Hindlimb muscle (tissue), 1 donor: ENCODE results near the gene GTF2H4. TPM values are rescaled to one million over a fixed set of nuclear protein-coding genes. Genes with fewer than 3 reads are reported as not detected.

ENCODE experiments used
- DNase-seq: peaks from one replicate; pipeline ENCODE4 v3.0.0-alpha.2; 2013
- polyA plus RNA-seq: library from polyadenylated mRNA; unstranded; fragments of 120-200 nt; gene quantifications from one replicate; pipeline ENCODE4 v1.2.1, GENCODE V29; 2013; ENCODE audit not compliant: insufficient read length

Gene GTF2H4
- polyA plus RNA-seq, 1 donor: 19.9 TPM

DNA sequence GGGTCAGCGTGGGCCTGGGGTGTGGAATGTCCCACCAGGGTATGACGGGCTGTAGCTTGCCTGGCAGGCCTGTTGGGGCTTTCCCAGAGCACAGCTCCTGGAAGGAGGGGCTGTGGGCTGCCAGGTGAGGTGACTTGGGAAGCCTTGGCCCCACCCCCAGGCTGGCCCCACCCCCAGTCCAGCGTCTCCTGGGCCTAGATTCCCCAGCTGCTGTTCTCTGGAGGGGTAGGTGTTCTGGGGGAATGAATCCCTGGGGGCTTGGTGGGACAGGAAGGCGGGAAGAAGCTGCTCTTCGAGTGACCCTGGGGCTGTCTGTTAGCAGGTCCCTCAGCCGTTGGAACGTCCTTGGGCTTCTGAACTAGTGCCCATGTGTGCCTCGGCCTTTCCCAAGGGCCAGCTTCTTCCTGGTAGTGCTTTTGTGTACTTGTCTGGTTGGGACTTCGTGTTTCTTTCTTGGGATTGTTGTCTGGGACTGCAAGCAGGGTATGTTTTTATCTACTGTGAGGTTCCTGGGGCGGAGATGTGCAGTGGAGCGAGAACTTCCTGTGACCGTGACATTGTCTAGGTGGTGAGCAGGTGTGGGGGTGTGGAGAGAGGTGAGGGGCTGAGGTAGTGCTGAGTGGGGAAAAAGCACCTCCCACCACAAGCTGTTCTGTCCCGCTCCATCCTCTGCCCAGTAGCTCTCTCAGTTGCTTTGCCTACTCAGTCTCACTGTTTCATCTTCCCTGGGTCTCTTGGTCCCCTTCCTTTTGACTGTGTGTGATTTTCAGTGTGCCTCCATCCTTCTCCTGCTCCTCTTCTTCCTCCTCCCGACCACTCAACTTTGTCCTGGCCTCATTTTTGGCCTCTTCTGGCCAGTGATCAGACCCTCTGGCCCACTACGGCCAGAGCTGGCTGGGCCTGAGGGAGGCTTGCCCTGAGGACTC, 25.0 kb upstream of the GTF2H4 start:
- no peak for DNase-seq

DNA sequence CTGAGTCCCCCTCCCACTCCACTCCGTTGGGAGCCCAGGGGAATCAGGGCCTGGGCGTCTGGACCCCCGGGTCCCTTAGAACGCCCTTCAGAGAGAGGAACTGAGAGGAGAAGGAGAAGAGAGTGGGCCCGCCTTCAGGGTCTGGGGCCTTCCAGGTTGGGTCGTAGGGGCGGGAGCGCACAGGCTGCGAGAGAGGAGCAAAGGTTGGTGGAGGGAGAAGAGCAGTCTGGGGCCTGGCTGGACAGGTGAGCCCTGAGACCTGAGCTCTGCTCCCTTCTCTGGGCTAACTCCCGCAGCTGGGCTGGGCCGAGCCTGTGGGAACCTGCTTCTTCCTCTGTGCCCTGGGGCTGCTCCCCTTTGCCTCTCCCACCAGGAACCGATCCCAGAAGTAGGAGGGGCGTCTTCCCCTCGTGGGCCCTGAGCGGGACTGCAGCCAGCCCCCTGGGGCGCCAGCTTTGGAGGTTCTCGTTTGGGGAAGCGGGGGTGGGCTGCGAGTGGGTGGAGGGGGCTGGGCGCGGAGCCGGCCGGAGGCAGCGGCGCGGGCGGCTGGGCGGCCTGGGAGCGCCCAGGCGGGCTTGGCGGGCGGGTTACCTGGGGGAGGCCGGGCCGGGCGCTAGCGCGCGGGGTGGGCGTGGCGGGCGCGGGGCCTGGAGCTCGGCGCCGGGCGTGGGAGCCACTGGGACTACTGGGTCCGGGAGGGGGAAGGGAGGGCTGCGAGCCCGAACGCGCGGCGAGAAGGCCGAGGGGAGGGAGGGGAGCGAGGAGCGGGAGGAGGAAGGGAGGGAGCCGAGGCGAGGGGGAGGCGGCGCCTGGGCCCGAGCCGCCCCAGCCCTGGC, 24.1 kb upstream of the GTF2H4 start, which contains the start of gene DDR1:
Gene DDR1 (plus strand): TSS at position 835 of the 836 bp plus-strand sequence. CDS start 4,211 bp downstream, outside the sequence.
- peak; percentile 88 for DNase-seq

DNA sequence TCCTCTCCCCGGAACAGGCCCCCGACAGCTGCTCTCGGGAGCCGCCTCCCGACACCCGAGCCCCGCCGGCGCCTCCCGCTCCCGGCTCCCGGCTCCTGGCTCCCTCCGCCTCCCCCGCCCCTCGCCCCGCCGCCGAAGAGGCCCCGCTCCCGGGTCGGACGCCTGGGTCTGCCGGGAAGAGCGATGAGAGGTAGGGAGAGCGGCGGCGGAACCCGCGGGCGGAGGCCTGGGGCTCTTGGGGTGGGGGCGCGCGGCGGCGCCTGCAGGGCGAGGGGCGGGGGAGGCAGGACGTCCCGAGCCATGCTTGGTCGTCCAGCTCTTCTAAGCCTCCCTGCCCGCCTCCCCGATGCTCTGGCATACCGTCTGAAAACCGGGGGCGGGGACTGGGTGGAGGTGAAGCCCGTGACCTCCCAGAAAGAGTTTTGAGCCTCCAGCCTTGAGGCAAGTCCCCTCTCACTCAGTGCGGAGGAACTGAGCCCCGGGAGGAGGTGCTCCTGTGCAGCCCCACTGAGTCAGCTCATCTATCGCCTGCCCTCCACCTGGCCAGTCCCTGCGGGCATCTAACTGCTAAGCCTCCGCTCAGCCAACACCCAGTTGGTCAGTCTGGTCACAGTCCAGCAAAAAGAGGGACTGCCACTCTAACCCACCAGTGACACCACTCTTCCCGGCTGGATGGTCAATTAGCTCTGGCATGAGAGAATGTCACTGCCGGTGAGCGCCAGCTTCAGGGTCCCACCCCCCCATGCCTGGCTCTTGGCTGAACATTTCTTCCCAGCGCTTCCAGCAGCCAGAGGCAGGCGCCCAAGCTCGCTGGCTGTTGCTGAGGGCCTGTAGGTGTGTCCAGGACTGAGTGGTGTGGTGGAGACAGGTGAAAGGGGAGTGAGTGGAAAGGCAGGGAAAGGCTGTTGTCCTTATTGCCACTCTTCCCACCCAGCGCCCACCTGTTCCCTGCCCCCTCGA, 23.2 kb upstream of the GTF2H4 start:
- DNase-seq: peak; percentile 36

DNA sequence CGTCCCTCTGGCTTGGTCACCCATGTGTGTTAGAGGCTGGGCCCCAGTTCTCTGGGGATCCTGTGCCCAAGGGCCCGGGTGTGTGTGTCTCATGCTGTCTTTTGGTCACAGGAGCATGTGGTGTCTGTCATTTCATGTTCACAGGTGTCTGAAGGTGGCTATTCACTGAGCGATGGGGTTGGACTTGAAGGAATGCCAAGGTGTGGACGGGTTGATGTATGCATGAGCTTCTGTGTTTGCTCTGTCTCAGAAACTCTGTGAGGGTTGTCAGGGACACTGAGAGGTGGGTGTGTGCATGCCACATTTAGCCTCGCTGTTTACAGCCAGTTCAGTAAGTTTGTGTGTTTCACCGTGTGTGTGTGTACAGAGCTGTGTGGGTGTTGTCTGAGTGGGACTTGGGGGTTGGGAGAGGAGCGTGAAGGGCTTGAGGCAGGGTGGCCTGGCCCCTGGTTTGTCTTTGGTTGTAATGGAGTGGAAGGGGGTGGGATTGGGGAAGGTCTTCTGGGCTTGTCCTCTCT, 22.5 kb upstream of the GTF2H4 start:
- no peak for DNase-seq

DNA sequence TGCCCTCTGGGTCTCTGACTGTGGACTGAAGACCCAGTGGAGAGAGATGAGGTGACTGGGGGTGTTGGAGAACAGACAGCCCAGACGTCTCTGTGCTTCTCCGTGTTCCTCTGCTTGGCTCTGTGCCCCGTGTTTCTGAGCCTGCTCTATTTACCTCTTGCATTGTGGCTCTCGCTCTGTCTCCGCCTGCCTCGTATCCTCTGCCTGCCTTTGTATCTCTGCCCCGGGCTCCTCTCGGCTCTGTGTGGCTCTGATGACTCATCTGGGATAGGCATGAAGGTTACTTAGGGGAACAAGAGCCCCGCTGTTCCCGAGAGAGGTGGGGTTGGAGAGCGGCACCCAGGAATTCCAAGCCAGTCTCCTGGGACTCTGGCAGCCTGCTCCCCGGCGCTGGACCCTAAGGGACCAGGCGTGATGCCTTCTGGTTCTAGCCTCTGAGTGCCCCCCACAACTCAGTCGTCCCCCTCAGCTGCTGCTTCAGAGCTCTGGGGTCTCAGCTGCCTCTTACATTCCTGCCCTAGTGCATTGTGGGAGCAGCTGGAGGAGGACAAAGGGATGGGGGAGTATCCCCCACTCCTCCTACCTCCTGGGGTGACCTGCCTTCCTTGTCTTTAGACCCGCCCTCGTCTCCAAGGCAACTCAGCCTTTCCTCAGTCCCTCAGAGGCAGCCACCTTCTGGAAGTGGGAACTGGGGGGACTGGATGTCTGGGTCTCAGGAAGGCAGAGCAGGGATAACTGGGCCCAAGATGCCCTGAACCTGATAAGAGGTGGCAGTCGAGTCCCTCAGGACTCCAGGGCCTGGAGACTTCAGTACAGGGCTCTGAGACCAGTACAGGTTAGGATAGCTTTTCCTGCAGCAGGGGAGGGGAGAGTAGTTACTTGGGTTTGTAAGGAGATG, 21.8 kb upstream of the GTF2H4 start:
- peak; percentile 46 for DNase-seq

DNA sequence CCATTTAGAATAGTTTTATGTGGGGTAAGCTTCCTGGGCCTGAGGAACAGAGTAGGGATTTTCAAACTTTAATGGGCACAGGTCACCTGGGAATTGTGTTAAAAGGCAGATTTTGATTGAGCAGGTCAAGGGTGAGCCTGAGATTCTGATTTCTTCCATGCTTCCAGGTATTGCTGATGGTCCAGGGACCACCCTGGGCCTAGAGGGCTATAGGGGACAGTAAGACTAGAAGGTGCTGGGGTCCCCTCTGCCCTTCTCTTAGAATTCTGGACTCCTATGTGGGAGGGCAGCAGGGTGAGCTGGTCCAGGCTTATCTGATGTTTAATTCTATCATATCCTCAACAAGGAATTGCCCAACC, 21.1 kb upstream of the GTF2H4 start:
- DNase-seq: no peak

DNA sequence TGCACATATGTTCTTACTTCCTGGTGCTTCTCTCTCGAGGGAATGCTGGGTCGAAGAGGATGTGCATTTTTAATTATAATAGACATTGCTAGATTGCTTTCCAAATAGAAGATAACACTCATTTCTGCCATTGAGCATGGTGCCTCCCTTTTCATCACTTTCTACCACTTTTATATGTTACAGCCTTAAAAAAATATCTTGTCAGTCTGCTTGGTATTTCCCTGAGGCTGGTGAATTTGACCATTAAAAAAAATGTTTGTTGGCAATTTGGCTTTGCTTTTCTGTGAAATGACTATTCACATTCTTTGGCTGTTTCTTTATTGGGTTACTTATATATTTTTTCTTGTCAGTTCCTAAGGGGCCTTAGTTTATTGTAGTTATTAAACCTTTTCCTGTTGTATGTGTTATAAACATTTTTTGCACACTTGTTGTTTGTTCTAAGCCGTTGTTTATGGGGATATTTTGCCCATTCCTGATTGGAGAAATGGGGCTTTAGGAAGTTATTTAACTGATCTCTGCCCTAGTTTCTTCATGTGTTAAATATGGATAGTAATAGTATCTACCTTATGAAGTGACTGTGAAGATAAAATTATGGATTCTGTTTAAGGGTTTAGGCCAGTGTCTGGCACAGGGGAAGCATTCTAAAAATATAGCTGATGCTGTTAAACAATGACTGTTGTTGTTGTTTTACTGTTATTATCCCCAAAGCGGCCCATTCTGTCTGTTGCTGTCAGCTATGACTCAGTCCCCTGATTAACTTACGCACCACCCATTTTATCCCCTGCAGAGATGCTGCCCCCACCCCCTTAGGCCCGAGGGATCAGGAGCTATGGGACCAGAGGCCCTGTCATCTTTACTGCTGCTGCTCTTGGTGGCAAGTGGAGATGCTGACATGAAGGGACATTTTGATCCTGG, 19.8 kb upstream of the GTF2H4 start:
- DNase-seq: no peak

DNA sequence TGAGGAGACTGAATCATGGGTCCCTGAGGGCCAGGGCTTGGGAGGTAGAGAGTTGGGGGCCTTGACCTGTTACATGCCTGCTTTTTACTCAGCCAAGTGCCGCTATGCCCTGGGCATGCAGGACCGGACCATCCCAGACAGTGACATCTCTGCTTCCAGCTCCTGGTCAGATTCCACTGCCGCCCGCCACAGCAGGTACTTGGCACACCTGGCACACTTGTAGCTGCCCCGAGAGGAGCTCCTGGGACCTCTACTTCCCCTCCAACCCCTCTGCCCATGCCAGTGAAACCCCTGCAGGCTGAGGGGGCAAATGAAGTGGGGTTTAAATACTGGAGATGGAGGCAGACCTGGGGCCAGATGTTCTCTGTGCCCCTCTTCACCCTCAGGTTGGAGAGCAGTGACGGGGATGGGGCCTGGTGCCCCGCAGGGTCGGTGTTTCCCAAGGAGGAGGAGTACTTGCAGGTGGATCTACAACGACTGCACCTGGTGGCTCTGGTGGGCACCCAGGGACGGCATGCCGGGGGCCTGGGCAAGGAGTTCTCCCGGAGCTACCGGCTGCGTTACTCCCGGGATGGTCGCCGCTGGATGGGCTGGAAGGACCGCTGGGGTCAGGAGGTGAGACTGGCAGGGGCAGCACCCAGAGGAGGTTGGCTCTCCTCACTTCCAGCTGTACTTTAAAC, 19.1 kb upstream of the GTF2H4 start:
- DNase-seq: no peak

DNA sequence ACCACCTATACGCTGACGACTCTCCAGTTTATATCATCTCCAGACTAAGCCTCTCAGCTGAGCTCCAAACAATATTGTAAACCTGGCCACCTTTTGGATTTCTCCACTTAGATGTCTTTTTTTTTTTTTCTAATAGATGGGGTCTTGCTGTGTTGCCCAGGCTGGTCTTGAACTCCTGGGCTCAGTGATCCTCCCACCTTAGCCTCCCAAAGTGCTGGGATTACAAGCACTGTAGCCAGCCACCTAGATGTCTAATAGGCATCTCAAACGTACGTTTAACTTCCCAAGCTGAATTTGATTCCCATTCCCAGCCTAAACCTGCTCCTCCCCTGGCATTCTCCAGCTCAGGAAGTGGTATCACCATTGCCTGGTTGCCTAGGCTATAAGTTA, 18.5 kb upstream of the GTF2H4 start:
- DNase-seq: no peak

DNA sequence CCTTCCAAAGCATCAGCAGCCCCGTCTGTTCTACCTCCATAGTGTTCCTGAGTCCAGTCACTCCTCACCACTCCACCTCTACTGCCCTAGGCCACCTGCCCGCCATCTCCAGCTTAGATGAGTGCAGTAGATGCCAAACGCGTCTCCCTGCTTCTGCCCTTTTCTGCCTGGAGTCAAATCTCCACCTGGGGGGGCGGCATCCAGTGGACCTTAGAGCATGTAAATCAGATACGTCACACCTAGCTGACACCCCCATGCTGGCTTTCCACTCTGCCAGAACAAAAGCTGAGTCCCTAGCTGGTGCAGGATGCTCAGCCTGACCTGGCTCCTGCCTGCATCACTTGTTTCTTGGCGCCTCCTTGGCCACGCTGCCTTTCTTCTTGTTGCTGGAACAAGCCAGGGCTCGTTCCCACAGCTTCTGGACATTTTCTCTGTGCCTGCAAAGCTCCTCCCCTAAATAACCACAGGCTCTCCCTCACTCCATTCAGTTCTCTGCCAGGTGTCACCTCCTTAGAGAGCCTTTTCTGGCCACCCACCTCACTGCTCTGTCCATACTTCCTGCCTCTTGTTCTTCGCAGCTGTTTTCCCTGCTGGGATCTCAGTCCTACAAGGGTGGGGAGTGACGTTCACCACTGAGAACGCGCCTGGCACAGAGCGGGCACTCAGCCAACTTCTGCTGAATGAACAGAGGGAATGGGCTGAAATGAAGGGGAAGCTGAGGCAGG, 17.9 kb upstream of the GTF2H4 start:
- no peak for DNase-seq

DNA sequence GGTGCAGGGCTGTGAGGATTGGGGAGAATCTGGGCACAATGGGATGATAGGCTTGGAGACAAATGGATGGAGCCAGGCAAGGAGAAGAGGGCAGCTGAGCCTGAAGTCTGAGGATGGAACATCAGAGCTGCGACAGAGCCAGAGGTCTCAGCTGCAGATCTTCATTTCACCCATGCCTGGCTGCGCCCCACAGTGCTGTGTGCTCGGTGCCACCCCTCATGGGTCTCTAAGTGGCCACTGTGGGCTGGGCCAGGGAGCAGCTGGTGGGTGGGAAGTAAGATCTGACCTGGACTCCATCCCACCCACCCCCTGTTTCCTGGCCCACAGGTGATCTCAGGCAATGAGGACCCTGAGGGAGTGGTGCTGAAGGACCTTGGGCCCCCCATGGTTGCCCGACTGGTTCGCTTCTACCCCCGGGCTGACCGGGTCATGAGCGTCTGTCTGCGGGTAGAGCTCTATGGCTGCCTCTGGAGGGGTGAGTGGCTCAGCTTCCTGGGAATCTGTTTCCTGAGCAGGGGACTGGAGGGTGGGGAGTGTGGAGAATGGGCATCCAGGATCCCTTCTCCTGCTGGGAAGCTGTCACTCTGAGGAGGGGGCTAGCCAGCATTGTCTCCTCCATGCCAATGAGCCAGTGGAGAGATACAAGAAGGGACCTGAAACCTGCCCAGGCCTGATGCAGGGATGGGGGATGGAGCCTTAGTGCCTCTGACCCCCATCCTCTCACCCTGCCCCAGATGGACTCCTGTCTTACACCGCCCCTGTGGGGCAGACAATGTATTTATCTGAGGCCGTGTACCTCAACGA, 17.2 kb upstream of the GTF2H4 start:
- DNase-seq: no peak

DNA sequence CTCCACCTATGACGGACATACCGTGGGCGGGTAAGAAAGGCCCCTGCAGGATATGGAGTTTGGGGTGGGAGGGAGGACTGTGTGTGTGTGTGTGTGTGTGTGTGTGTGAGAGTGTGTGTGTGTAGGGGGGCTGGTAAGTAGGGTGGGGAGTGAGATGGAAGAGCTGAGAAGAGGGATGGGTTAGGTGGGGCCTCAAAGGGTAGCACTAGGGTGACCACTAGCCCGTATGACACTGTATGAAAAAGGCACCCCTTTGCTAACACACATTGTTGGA, 16.6 kb upstream of the GTF2H4 start:
- DNase-seq: no peak

DNA sequence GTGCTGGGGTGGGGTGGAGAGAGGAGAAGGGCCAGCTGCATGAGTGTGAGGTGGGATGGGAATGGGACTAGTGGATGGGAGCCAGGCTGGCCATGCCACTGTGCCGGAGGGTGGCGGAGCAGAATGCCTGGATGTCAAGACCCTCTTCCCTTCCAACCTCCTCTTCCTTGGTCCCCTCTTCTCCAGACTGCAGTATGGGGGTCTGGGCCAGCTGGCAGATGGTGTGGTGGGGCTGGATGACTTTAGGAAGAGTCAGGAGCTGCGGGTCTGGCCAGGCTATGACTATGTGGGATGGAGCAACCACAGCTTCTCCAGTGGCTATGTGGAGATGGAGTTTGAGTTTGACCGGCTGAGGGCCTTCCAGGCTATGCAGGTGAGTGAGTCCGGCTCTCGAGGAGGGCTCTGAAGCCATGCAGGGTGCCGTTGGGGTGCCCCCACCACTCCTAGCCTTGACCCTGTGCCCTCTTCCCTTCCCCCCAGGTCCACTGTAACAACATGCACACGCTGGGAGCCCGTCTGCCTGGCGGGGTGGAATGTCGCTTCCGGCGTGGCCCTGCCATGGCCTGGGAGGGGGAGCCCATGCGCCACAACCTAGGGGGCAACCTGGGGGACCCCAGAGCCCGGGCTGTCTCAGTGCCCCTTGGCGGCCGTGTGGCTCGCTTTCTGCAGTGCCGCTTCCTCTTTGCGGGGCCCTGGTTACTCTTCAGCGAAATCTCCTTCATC, 16.0 kb upstream of the GTF2H4 start:
- no peak for DNase-seq

DNA sequence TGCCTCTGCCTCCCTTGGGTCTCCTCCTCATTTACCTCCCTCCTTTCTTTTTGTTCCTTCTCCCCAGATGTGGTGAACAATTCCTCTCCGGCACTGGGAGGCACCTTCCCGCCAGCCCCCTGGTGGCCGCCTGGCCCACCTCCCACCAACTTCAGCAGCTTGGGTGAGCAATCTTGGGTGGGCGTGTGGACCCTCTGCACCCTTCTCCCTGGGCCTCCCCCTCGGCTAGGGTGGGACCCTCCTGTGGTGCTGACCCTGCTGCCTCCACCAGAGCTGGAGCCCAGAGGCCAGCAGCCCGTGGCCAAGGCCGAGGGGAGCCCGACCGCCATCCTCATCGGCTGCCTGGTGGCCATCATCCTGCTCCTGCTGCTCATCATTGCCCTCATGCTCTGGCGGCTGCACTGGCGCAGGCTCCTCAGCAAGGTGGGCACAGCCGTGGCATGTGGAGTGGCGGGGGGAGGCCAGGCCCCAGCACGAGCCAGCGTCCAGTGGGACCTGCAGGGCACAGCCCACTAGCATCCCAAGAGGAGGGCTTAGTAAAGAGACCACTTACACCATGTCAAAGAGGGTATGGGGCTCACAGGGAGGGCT, 14.9 kb upstream of the GTF2H4 start:
- DNase-seq: no peak

DNA sequence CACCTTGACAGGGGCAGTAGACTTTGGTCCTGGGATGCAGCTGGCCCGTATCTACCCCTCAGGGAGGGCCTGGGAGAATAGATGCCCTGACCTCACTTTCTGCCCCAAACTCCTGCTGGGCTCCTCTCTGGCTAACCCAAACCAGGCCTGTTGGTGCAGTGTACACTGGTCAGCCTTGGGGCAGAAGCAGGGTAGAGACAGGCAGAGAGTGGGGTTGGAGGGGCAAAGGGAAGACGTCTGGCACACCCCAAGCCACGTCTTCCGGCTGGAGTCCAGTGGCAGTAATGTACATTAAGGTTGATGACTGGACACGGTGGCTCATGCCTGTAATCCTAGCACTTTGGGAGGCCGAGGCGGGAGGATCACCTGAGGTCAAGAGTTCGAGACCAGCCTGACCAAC, 14.3 kb upstream of the GTF2H4 start:
- DNase-seq: no peak

DNA sequence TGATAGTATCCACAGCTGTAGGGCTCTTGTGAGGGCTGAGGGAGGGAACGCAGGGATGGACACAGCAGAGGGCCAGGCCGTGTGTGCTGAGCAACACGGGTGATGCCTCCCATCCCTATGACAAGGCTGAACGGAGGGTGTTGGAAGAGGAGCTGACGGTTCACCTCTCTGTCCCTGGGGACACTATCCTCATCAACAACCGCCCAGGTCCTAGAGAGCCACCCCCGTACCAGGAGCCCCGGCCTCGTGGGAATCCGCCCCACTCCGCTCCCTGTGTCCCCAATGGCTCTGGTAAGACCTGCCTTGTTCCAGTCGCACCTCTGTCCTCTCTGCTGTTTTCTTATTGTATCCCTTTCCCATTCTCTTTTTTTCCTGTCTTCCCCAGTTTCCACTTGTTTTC, 13.6 kb upstream of the GTF2H4 start:
- no peak for DNase-seq

DNA sequence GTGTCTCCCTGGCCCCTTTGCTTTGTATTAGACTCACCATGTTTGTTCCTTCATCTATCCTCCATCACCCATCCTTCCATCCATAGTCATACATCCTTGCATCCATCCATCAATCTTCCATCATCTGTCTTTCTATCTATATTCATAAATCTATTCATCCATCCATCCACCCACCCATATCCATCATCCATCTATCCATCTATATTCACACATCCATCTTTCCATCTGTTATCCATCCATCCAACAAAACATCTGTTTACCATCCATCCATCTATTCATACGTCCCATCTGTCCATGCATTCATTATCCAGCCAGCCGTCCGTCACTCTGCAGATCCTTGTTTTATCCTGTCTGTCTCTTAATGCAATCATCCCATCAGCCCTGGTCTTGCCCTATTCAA, 13.1 kb upstream of the GTF2H4 start:
- no peak for DNase-seq
